CD4-positive, alpha-beta T cell treated with Interleukin-1 beta for 1 hour (primary cell): ENCODE data around the gene C6orf120.

Experiments
- DNase-seq, 2 donors: peaks; one replicate each; pipeline ENCODE4 v3.0.0-alpha.2; 2020 to 2022

The C6orf120 gene

GRCh38 chr6:169701954-169702839, at the start of gene C6orf120, which contains the start of gene WDR27:
C6orf120 (plus strand) TSS chr6:169702126; CDS start chr6:169702460, 334 bp downstream.
WDR27 (minus strand) TSS chr6:169702029; CDS start chr6:169689005, 13,024 bp downstream.
- DNase-seq = peak; percentile 97

GRCh38 chr6:169652896-169653295, 49.0 kb upstream of the C6orf120 start:
- no peak for DNase-seq

- no peak for DNase-seq
Measured at GRCh38 chr6:169653691-169654090, 48.2 kb upstream of the C6orf120 start.

GRCh38 chr6:169654598-169655391, 47.1 kb upstream of the C6orf120 start:
- peak in 1 of 2 donors; percentile 75 for DNase-seq

GRCh38 chr6:169656546-169657283, 45.2 kb upstream of the C6orf120 start:
- DNase-seq = no peak

GRCh38 chr6:169657284-169657610, 44.7 kb upstream of the C6orf120 start:
- no peak for DNase-seq

GRCh38 chr6:169659820-169660610, 41.9 kb upstream of the C6orf120 start:
- no peak for DNase-seq

- DNase-seq = no peak
Measured at GRCh38 chr6:169660751-169661390, 41.1 kb upstream of the C6orf120 start.

- DNase-seq = no peak
Measured at GRCh38 chr6:169661391-169661756, 40.6 kb upstream of the C6orf120 start.

GRCh38 chr6:169663468-169663867, 38.5 kb upstream of the C6orf120 start:
- DNase-seq = no peak

- DNase-seq = no peak
Measured at GRCh38 chr6:169664227-169664626, 37.7 kb upstream of the C6orf120 start.

GRCh38 chr6:169665289-169665688, 36.6 kb upstream of the C6orf120 start:
- no peak for DNase-seq

- no peak for DNase-seq
Measured at GRCh38 chr6:169666441-169666840, 35.5 kb upstream of the C6orf120 start.

GRCh38 chr6:169667716-169668115, 34.2 kb upstream of the C6orf120 start:
- no peak for DNase-seq

GRCh38 chr6:169668203-169668847, 33.6 kb upstream of the C6orf120 start:
- no peak for DNase-seq

- DNase-seq = no peak
Measured at GRCh38 chr6:169669147-169669546, 32.8 kb upstream of the C6orf120 start.

GRCh38 chr6:169669889-169670288, 32.0 kb upstream of the C6orf120 start:
- DNase-seq = no peak

GRCh38 chr6:169671563-169671962, 30.4 kb upstream of the C6orf120 start:
- DNase-seq = no peak

- DNase-seq = no peak
Measured at GRCh38 chr6:169675011-169675410, 26.9 kb upstream of the C6orf120 start.

GRCh38 chr6:169677096-169677495, 24.8 kb upstream of the C6orf120 start:
- no peak for DNase-seq

GRCh38 chr6:169678342-169678741, 23.6 kb upstream of the C6orf120 start:
- DNase-seq = no peak
